ENCODE results near the gene NUMA1.

Gene NUMA1

GRCh38 chr11:72007089-72007476 is 73.3 kb downstream of the NUMA1 start:
- DNase-seq (ENCODE audit: low read depth) = no peak
- TF ChIP-seq CTCF (IDR thresholded peaks at IDR 0.05; ENCODE audit: insufficient read depth, low read depth, low read length, missing control alignments) = no peak

GRCh38 chr11:72006309-72007088 is 73.8 kb downstream of the NUMA1 start:
- no peak for TF ChIP-seq CTCF (IDR thresholded peaks at IDR 0.05; ENCODE audit: insufficient read depth, low read depth, low read length, missing control alignments)
- no peak for DNase-seq (ENCODE audit: low read depth)
- H3K4me3 ChIP-seq (ENCODE audit: low read length) = no peak overlapping the region

More at GRCh38 chr11:72007089-72007476, 73.3 kb downstream of the NUMA1 start:
- no peak overlapping the region for H3K4me3 ChIP-seq (ENCODE audit: low read length)

- TF ChIP-seq CTCF (IDR thresholded peaks at IDR 0.05; ENCODE audit: insufficient read depth, low read depth, low read length, missing control alignments) = no peak
These were observed 74.7 kb downstream of the NUMA1 start for GRCh38 chr11:72005347-72006260.

GRCh38 chr11:72004515-72005346 is 75.6 kb downstream of the NUMA1 start:
- no peak overlapping the region for H3K4me3 ChIP-seq (ENCODE audit: low read length)
- TF ChIP-seq CTCF (IDR thresholded peaks at IDR 0.05; ENCODE audit: insufficient read depth, low read depth, low read length, missing control alignments) = no peak
- no peak for DNase-seq (ENCODE audit: low read depth)

More at GRCh38 chr11:72005347-72006260, 74.7 kb downstream of the NUMA1 start:
- DNase-seq (ENCODE audit: low read depth) = no peak
- H3K4me3 ChIP-seq (ENCODE audit: low read length) = no peak overlapping the region

- DNase-seq (ENCODE audit: low read depth) = no peak
- TF ChIP-seq CTCF (IDR thresholded peaks at IDR 0.05; ENCODE audit: insufficient read depth, low read depth, low read length, missing control alignments) = no peak
- H3K4me3 ChIP-seq (ENCODE audit: low read length) = no peak overlapping the region
These were observed 76.6 kb downstream of the NUMA1 start for GRCh38 chr11:72003776-72004171.

All from epithelial cell of esophagus (primary cell).